ENCODE data around the gene ZFX. TPM values are rescaled to one million over a fixed set of nuclear protein-coding genes. Genes with fewer than 3 reads are reported as not detected.
A peak's percentile ranks its signal among the peaks of the same experiment; 100 is the strongest.

Gene ZFX
- total and polyA plus RNA-seq, 11 donors, result 6.4 to 70.5 (median 41.4) TPM

DNA sequence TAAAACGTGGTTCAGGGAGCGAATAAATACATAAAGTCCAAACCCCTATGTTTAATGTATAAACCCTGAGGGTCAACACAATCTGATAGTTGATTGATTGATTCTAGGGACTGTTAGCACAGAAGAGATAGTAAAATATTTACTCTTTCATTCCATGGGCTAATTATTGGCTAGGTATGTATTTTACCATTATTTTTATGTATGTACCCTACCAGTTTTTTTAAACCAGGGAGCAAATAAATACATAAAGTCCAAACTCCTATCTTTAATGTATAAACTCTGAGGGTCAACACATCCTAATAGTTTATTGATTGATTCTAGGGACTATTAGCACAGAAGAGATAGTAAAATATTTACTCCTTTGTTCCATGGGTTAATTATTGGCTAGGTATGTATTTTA, 40.0 kb downstream of the ZFX start:
- ATAC-seq (no peak), DNase-seq (no peak)
- Histone ChIP-seq H3K27me3 (no peaks in the 10 kb centered on the region), H3K36me3 (peaks cover 0 to 39% (median 5%) of the 10 kb centered on the region in 9 donors), H3K27ac (no peak overlapping the region), H3K4me3 (no peak overlapping the region), H3K4me1 (peaks cover 0 to 52% (median 8%) of the 10 kb centered on the region in 12 donors), H3K9me3 (no peaks in the 10 kb centered on the region)
- WGBS, 4 donors, result 71 to 87% (median 86%) methylated on average over 2 of the region's 2 CpGs
- intact Hi-C loops (cut with DNase I), result no loop called here
- TF ChIP-seq POLR2A (IDR thresholded peaks at IDR 0.05), result no peak
- TF ChIP-seq, protein P1, sequence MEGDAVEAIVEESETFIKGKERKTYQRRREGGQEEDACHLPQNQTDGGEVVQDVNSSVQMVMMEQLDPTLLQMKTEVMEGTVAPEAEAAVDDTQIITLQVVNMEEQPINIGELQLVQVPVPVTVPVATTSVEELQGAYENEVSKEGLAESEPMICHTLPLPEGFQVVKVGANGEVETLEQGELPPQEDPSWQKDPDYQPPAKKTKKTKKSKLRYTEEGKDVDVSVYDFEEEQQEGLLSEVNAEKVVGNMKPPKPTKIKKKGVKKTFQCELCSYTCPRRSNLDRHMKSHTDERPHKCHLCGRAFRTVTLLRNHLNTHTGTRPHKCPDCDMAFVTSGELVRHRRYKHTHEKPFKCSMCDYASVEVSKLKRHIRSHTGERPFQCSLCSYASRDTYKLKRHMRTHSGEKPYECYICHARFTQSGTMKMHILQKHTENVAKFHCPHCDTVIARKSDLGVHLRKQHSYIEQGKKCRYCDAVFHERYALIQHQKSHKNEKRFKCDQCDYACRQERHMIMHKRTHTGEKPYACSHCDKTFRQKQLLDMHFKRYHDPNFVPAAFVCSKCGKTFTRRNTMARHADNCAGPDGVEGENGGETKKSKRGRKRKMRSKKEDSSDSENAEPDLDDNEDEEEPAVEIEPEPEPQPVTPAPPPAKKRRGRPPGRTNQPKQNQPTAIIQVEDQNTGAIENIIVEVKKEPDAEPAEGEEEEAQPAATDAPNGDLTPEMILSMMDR (IDR thresholded peaks at IDR 0.05), result no peak

DNA sequence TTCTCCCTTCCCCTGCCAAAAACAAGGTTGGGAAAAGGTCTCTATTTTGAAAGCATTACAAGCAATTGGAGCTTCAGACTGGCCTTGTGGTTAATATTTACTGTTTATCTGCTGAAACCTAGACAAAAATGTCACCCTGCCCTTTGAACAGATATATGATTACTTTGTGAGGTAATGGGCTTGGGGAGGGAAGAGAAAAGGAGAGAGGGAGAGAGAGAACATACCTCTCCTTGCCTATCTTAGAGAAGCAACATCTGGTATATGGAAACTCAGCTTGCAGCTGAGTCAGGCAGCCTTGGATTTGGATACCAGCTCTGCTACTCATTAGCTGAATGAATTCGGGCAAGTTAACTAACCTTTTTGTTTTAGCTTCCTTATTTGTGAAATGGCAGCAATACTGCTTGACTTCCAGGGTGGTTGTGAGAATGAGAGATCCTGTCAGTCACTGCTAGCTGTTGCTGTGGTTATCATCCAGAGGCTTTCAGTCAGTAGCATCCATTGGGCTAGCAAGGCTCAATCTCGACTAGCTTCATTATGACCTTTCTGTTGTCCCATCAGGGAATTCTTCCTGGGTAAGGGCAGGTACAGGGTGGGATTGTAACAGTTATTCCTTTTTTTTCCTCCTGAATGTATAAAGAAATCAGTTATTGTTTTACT, 41.1 kb downstream of the ZFX start:
- ATAC-seq (peak in 1 of 4 donors; percentile 44), DNase-seq (no peak)
- Histone ChIP-seq H3K27ac (no peak overlapping the region), H3K36me3 (peaks cover 0 to 31% (median 0%) of the 10 kb centered on the region in 9 donors), H3K4me1 (peaks cover 0 to 47% (median 8%) of the 10 kb centered on the region in 12 donors), H3K4me3 (no peak overlapping the region), H3K9me3 (no peaks in the 10 kb centered on the region), H3K27me3 (no peaks in the 10 kb centered on the region)
- no peak for TF ChIP-seq POLR2A (IDR thresholded peaks at IDR 0.05)
- TF ChIP-seq, protein P1 (IDR thresholded peaks at IDR 0.05), result no peak
- 55 to 78% (median 64%) methylated on average over 2 of the region's 2 CpGs for WGBS, 4 donors
- intact Hi-C loops (cut with DNase I), result no loop called here

DNA sequence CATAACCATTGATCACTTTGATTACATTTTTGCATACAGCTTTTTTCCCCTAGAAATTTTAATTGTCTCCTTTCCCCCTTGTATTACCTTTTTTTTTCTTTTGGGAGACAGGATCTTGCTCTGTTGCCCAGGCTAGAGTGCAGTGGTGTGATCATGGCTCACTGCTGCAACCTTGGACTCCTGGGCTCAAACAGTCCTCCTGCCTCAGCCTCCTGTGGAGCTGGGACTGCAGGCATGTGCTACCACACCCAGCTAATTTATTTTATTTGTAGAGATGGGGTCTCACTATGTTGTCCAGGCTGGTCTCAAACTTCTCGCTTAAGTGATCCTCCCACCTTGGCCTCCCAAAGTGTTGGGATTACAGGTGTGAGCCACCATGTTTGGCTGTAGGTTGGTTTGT, 47.0 kb downstream of the ZFX start:
- Histone ChIP-seq H3K4me1 (peaks cover 0 to 19% (median 4%) of the 10 kb centered on the region in 12 donors), H3K27ac (no peak overlapping the region), H3K9me3 (no peaks in the 10 kb centered on the region), H3K27me3 (no peaks in the 10 kb centered on the region), H3K4me3 (no peak overlapping the region), H3K36me3 (no peaks in the 10 kb centered on the region)
- DNase-seq (no peak), ATAC-seq (no peak)
- WGBS, 4 donors, result 95 to 100% (median 96%) methylated on average over 1 of the region's 1 CpG
- intact Hi-C loops (cut with DNase I), result no loop called here
- TF ChIP-seq POLR2A (IDR thresholded peaks at IDR 0.05), result no peak
- TF ChIP-seq, protein P1 (IDR thresholded peaks at IDR 0.05), result no peak

DNA sequence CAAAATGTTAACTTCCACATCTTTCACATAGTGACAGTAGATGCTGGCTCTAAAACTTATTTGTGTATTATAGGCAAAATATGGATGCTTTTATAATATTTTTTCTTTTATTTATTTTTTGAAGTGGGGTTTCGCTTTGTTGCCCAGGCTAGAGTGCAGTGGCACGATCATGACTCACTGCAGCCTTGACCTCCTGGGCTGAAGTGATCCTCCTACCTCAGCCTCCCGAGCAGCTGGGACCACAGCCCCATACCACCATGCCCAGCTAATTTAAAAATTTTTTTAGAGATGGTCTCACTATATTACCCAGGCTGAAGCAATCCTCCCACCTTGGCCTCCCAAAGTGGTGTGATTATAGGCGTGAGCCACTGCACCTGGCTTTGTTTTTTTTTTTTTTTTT, 48.6 kb downstream of the ZFX start:
- no peak for TF ChIP-seq POLR2A (IDR thresholded peaks at IDR 0.05)
- TF ChIP-seq, protein P1 (IDR thresholded peaks at IDR 0.05), result no peak
- ATAC-seq, result no peak
- DNase-seq, result no peak
- Histone ChIP-seq H3K27me3 (no peaks in the 10 kb centered on the region), H3K4me3 (no peak overlapping the region), H3K9me3 (no peaks in the 10 kb centered on the region), H3K4me1 (peaks cover 0 to 34% (median 15%) of the 10 kb centered on the region in 12 donors), H3K27ac (no peak overlapping the region), H3K36me3 (peaks cover 0 to 8% (median 0%) of the 10 kb centered on the region in 9 donors)
- intact Hi-C loops (cut with DNase I), result no loop called here
- WGBS, 4 donors, result 96 to 99% (median 99%) methylated on average over 4 of the region's 4 CpGs

All from heart left ventricle (tissue), 16 donors.